ENCODE measurements around the gene PRPF40A. TPM values are rescaled to one million over a fixed set of nuclear protein-coding genes. Genes with fewer than 3 reads are reported as not detected.
"Not testable (repeated sequence)": the region's sequence is repeated elsewhere in the genome, so short reads cannot be mapped to it uniquely, and the experiment has no call there.

The PRPF40A gene
- 100 to 1,000 TPM; 133 to 157 TPM for total RNA-seq

DNA sequence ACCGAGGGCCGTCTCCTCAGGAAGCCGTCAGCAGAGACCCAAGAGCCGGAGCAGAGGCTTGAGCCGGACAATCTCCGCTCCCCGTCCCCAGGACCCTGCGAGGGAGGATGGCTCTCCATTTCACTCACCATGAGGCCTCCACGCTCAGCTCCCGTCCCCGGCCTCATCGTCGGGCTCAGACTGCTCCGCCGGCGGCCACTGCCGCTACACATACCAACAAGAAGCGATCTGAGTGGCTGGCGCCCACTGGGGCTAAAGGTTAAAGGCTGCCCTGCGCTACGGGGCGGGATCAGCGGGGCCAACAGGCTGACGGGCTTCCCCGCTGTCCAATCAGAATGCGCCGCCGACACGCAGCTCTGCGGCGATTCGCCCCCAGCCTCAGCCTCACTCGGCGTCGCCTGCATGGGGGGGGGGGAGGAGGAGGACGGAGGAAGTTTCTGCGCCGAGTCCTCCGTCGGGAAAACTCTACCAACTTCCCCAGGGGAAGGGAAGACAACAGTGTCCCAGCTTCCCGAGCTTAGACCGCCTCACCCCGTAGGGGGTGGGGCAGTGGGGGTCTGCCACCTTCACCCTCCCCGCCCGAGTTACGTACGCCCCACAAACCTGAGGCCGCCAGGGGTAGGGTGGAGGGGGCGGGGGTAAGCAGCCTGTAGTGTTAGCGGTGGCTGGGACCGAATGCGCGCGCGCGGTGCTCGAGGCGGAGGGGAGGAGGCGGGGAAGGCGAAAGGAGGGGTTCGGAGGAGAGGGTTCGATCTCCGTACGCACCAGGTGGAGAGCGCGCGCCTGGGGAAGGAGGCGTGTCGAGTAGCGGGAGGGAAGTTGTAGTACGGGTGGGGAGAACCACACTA lies at the start of gene PRPF40A:
Gene PRPF40A, minus strand, starts transcription at position 234 of the 848 bp plus-strand sequence. Its CDS starts 22 bp downstream, at position 212.
- Mint-ChIP-seq H3K9me3 (no peaks in the 10 kb centered on the region), H3K36me3 (peaks cover 41 to 46% of the 10 kb centered on the region in 2 donors), H3K27ac (peak within 1 kb of the TSS; percentile 95 to 99)
- ATAC-seq (peak; percentile 82), DNase-seq (ENCODE audit: low spot score in 2 of 2) (peak; percentile 97)

DNA sequence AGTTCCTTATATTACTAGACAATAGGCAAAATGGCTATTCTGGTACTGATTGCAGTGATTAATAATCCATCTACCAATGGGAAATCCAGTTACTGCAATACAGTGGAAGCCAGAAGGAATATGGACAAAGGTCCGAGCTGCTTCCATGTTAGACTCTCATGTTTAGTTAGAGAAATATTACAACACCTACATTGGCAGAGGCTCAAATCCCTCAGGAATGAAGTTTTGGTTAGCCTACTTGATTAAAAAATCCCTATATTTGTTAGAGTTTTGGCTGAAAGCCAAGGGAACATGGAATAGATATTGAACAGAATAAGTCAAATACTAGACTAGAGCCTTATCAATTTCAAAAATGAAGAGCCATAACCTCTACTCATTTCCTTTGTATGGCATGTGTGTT lies 49.7 kb upstream of the PRPF40A start:
- Mint-ChIP-seq H3K27ac (no peak overlapping the region), H3K9me3 (no peaks in the 10 kb centered on the region), H3K36me3 (no peaks in the 10 kb centered on the region)
- ATAC-seq = no peak
- no peak for DNase-seq (ENCODE audit: low spot score in 2 of 2)

DNA sequence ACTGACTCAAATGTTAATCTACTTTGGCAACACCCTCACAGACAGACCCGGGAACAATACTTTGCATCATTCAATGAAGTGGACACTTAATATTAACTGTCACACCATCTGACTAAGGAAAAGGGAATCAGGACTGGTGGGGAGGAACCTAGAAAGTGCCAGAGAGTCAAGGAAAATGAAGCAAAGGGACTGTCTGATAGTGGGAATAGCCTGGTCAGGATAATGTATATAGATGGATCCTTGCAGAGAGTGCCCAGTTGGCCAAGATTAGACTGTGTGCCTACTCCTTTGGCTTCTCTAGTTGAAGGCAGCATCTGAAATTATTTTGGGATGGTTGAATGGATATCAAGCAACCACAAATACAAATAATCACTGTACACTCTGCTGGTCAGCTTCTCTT lies 46.4 kb upstream of the PRPF40A start:
- DNase-seq (ENCODE audit: low spot score in 2 of 2) = no peak
- no peak overlapping the region for H3K27ac Mint-ChIP-seq
- no peaks in the 10 kb centered on the region for H3K9me3 Mint-ChIP-seq
- H3K36me3 Mint-ChIP-seq = peaks cover 0 to 8% of the 10 kb centered on the region in 2 donors
- ATAC-seq = no peak

DNA sequence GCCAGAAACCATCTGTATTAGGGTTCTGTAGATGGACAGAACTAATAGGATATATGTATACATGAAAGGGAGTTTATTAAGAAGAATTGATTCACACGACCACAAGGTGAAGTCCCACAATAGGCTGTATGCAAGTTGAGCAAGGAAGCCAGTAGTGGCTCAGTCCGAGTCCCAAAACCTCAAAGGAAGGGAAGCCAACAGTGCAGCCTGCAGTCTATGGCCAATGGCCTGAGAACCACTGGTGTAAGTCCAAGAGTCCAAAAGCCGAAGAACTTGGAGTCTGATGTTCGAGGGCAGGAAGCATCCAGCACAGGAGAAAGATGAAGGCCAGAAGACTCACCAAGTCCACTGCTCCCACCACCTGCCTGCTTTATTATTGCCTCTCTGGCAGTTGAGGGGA lies 45.9 kb upstream of the PRPF40A start:
- not testable (repeated sequence) for H3K27ac Mint-ChIP-seq; DNase-seq (ENCODE audit: low spot score in 2 of 2); H3K9me3 Mint-ChIP-seq; ATAC-seq; H3K36me3 Mint-ChIP-seq

DNA sequence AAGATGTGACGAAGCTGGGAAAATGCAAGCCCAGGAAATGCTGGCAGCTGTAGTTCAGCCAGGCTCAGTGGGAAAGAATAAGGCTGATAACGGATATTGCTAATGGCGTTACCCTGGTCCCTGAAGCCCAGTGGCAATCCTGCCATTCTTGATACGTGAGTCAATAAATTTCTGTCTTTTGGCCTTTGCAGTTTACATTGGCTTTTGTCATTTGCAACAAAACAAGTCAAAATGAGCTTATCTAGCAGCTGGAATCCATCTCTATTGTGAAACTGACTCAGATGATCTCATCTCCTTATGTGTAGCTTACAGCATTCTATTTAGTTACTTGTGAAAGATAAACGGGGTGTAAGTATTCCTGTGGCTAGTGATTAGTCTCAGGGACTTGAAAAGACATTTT lies 44.9 kb upstream of the PRPF40A start:
- ATAC-seq (no peak), DNase-seq (ENCODE audit: low spot score in 2 of 2) (no peak)
- Mint-ChIP-seq H3K9me3 (no peaks in the 10 kb centered on the region), H3K36me3 (peaks cover 0 to 8% of the 10 kb centered on the region in 2 donors), H3K27ac (no peak overlapping the region)

DNA sequence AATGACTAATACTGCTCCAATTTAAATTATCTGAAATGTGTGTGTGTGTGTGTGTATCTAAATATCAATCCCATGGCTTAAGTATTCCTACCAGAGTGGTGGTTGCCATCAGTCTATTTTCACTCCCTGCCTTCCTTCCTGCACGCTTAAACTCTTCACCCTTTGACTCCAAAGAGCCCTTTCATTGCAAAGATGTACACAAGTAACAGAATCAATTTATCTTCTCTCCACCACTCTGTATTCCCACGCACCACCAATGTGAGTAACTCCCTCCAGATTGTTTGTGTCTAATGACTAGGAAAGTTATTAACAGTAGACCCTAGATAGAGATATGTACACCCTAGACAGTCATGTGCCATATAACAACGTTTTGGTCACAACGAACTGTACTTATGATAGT lies 44.0 kb upstream of the PRPF40A start:
- H3K9me3 Mint-ChIP-seq = no peaks in the 10 kb centered on the region
- no peak for ATAC-seq
- H3K27ac Mint-ChIP-seq = no peak overlapping the region
- DNase-seq (ENCODE audit: low spot score in 2 of 2) = no peak
- peaks cover 0 to 8% of the 10 kb centered on the region in 2 donors for H3K36me3 Mint-ChIP-seq

DNA sequence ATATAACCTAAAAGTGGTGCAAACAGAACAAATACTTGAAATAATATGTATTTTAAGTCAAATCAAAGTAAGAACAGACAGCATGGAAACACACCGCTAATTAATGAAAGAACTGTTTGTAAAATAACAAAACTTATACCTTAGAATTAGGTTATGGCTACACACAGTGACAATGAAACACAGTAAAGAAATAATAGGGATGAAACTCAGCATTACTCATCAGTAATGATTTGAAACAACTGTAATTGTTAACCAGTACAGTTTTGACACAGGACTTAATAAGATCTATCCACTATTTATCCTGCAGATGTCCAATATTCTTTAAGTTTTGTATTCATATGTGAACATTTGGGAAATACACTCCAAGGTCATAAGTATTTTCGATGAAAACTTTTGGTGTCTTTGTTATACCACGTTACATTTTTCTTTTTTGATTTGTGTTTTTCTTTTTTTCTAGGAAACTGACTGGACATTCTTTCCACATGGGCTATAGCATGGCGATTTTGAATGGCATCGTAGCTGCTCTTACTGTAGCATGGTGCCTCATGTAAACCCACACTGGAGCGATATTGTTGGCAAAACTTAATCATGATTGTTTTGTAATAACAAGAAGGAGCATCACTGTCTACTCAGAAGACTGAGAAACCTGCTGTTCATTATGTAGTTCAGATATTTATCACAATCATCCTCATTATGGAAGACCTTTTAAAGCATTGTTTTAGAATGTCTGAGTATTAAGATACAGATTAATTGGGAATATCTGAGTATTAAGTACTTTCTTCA lies 42.2 kb upstream of the PRPF40A start:
- DNase-seq (ENCODE audit: low spot score in 2 of 2) (no peak), ATAC-seq (peak in 1 of 2 donors; percentile 82)
- Mint-ChIP-seq H3K36me3 (peaks cover 0 to 8% of the 10 kb centered on the region in 2 donors), H3K9me3 (no peaks in the 10 kb centered on the region), H3K27ac (no peak overlapping the region)

DNA sequence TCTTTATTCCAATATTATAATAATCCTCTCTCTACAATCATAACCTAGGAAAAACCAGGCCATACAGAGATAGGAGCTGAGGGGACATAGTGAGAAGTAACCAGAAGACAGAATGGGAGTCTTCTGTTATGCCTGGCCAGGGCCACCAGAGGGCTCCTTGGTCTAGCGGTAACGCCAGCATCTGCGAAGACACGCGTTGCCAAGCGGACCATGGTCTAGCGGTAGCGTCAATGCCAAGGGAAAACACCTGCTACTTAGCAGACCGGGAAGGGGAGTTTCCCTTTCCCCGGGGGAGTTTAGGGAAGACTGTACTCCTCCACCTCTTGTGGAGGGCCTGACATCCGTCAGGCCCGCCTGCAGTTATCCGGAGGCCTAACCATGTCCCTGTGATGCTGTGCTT lies 37.8 kb upstream of the PRPF40A start:
- ATAC-seq = no peak
- peaks cover 13 to 15% of the 10 kb centered on the region in 2 donors for H3K36me3 Mint-ChIP-seq
- DNase-seq (ENCODE audit: low spot score in 2 of 2) = no peak
- H3K27ac Mint-ChIP-seq = no peak overlapping the region
- no peaks in the 10 kb centered on the region for H3K9me3 Mint-ChIP-seq

DNA sequence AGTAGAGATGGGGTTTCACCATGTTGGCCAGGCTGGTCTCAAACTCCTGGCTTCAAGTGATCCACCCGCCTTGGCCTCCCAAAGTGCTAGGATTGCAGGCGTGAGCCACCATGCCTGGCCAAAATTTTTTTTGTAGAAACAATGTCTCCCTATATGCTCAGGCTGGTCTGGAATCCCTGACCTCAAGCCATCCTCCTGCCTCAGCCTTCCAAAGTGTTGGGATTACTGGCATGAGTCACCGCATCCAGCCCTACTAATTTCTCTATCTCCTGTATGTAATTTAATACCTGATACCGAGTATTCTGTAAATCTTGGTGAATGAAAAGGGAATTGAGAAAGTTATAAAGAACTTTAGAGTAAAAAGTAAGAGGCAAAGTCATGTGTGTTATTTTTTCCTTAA lies 30.5 kb upstream of the PRPF40A start:
- DNase-seq (ENCODE audit: low spot score in 2 of 2); H3K9me3 Mint-ChIP-seq; ATAC-seq; H3K27ac Mint-ChIP-seq: not testable (repeated sequence)
- peaks cover 11 to 13% of the 10 kb centered on the region in 2 donors for H3K36me3 Mint-ChIP-seq

DNA sequence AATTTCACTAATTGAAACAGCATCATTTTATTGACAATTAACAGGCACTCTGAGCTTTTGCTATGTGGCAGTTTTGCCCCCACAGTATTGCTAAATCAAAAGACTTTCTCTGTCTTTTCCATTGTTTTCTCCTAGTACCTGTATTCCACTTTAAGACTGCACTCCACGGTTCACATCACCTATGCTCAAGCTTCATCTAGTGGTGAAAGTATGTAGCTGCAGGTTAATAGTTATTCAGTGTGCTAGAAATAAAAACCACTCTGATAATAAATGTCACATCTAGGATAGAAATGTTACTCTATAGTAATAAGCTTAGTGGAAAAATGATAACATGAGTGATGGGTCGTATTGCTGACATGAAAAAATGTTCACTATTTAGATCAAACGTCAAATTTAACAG lies 25.7 kb upstream of the PRPF40A start:
- Mint-ChIP-seq H3K36me3 (peaks cover 8 to 15% of the 10 kb centered on the region in 2 donors), H3K9me3 (no peaks in the 10 kb centered on the region), H3K27ac (no peak overlapping the region)
- DNase-seq (ENCODE audit: low spot score in 2 of 2) = no peak
- no peak for ATAC-seq

DNA sequence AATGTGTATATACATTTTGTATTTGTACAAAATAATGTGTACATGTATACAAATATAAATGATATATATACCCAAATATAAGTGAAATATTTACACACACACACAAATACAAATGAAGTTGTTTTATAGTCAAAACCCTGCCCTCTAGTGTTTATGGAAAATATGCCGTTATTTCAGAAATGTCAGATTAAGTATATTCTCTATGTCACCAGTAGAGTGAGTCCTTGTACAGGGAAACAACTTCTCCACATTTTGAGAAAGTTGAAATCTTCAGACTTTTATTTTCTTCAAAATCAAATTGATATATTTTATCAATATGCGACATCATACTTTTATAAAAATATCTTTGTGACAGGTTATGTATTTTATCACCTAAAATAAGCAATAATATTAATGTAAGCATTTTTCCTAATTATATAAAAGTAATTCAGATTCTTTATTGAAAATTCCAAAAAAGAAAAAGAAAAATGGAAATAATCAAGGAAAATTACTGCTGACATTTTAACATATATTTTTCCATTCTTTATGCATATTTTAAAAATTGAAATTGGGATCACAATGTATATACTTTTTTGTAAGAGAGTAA lies 23.6 kb upstream of the PRPF40A start:
- Mint-ChIP-seq H3K27ac (no peak overlapping the region), H3K9me3 (no peaks in the 10 kb centered on the region), H3K36me3 (peaks cover 8 to 29% of the 10 kb centered on the region in 2 donors)
- DNase-seq (ENCODE audit: low spot score in 2 of 2) (no peak), ATAC-seq (peak; percentile 40 to 48)

DNA sequence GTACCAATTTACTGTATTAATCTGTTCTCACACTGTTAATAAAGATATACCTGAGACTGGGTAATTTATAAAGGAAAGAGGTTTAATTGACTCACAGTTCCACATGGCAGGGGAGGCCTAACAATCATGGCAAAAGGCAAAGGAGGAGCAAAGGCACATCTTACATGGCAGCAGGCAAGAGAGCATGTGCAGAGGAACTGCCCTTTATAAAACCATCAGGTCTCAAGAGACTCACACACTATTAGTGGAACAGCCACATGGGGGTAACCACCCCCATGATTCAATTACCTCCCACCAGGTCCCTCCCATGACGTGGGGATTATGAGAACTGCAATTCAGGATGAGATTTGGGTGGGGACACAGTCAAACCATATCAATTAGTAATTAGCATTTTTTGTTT lies 22.4 kb upstream of the PRPF40A start:
- not testable (repeated sequence) for ATAC-seq; H3K9me3 Mint-ChIP-seq; DNase-seq (ENCODE audit: low spot score in 2 of 2)
- Mint-ChIP-seq H3K27ac (peak overlapping the region; percentile 46 to 51), H3K36me3 (peaks cover 8 to 29% of the 10 kb centered on the region in 2 donors)

DNA sequence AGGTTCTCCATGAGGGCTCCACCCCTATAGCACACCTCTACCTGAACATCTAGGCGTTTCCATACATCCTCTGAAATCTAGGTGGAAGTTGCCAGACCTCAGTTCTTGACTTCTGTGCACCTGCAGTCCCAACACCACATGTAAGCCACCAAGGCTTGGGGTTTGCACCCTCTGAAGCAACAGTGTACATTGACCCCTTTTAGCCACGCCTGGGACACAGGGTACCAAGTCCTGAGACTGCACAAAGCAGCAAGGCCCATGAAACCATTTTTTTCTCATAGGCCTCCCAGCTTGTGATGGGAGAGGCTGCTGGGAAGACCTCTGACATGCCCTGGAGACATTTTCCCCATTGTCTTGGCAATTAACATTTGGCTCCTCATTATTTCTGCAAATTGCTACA lies 21.2 kb upstream of the PRPF40A start:
- ATAC-seq (no peak), DNase-seq (ENCODE audit: low spot score in 2 of 2) (no peak)
- Mint-ChIP-seq H3K27ac (peak overlapping the region in 1 of 2 donors; percentile 46), H3K36me3 (peaks cover 8 to 29% of the 10 kb centered on the region in 2 donors), H3K9me3 (no peaks in the 10 kb centered on the region)

DNA sequence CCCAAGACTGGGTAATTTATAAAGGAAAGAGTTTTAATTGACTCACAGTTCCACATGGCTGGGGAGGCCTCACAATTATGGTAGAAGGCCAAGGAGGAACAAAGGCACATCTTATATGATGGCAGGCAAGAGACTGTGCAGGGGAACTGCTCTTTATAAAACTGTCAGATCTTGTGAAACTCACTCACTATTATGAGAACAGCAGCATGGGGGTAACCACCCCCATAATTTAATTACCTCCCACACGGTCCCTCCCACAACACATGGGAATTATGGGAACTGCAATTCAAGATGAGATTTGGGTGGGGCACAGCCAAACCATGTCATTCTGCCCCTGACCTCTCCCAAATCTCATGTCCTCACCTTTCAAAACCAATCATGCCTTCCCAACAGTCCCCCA lies 20.2 kb upstream of the PRPF40A start:
- not testable (repeated sequence) for H3K9me3 Mint-ChIP-seq; H3K27ac Mint-ChIP-seq; ATAC-seq; DNase-seq (ENCODE audit: low spot score in 2 of 2)
- peaks cover 8 to 29% of the 10 kb centered on the region in 2 donors for H3K36me3 Mint-ChIP-seq

DNA sequence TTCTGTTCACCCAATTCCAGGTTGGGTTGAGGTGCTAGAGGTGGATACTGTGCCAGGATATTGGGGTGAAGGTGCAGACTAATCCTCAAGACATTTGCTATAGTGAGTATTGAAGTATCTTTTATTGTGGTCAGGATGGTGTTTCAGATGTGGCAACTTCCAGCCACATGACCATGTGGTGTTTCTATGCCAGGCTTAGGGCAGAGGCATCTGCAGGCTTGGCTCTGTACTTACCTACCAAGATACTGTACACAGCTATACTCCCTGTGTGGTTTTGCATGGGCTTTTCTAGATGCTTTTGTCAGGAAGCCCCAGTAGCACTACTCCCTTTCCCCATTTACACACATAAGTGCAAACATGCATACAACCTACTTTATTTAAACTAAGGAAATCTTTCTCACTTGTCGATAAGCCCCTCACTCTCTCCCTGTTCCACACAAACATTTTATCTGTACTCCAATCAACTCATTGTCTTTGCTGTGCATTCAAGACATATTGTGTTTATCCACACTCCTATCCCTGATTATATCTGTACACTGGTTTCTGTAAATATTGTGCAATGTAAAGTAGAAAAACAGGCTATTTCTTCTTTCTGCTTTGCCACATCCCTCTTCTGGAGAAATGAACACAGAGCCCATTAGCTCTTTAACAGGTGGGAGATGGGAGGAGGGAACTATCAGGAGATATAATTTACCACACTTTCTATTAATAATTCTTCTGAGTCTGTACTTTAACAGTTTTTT lies 13.5 kb upstream of the PRPF40A start:
- ATAC-seq (peak; percentile 68 to 92), DNase-seq (ENCODE audit: low spot score in 2 of 2) (no peak)
- no peaks in the 10 kb centered on the region for H3K36me3 Mint-ChIP-seq
- H3K9me3 Mint-ChIP-seq = no peaks in the 10 kb centered on the region
- H3K27ac Mint-ChIP-seq = no peak overlapping the region

DNA sequence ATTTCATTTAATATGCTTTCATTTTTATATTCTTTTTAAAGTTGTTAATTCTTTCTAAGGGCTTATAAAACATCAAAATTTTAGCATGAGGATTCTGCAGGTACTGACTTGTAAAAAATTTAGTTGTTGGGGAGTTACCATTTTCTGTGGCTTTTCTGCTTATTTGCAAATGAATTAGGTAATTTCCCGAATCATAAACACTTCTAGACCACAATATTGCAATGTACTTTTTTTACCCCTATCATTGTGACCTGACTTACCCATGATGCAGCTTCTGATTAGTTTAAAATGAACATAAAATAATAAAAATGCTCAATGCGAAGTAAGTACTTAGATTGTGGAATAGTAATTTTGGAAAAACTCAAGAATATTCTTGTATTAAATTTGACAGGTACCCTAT lies 12.6 kb upstream of the PRPF40A start:
- no peaks in the 10 kb centered on the region for H3K36me3 Mint-ChIP-seq
- H3K9me3 Mint-ChIP-seq = no peaks in the 10 kb centered on the region
- no peak for ATAC-seq
- DNase-seq (ENCODE audit: low spot score in 2 of 2) = no peak
- no peak overlapping the region for H3K27ac Mint-ChIP-seq
